GM21423 (cell line): Measurements from ENCODE around the gene ZMIZ1.

Experiments used
- ATAC-seq: cut with Tn5 transposase; IDR thresholded peaks from one replicate; pipeline ENCODE4 v1.9.1; 2021; ENCODE audit warnings: mild to moderate bottlenecking, moderate library complexity; ENCODE audit not compliant: unreplicated experiment

The ZMIZ1 gene

GRCh38 chr10:79237454-79238157 lies 168.8 kb downstream of the ZMIZ1 start:
- no peak for ATAC-seq

GRCh38 chr10:79238158-79238520 lies 169.4 kb downstream of the ZMIZ1 start:
- ATAC-seq: no peak

- ATAC-seq: no peak
These were observed 169.8 kb downstream of the ZMIZ1 start for GRCh38 chr10:79238606-79239005.

- ATAC-seq: no peak
These were observed 170.6 kb downstream of the ZMIZ1 start for GRCh38 chr10:79239275-79239779.

DNA sequence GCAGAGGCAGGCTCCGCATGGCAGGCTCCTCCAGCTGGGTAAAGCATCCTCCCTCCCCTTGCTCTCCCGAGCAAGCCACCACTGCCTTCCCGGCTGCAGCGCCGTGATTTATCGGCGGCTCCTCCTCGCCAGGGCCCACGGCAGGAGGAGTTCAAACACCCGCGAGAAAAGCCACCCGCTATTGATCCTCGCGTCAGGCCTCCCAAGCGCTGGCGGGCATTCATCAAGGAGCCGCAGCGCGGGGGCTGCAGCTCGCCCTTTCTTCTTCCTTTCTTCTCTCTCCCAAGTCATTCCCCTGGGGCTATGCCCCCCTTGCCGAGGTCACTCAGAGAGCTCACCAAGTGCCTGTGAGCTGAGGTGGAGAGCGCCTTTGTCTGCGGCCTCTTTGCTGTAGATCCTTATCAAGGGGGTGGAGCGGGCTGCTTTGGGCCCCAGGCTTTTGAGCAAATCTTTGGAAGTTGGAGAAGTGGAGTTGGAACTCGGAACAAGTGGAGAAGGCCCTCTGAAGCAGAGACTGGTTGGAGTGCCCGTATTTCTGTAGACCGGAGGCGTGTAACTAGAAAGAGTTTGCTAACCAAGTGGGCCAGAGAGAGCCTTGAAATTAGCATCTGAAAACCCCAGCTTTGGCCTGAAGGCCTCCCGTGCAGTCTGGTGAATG lies 171.3 kb downstream of the ZMIZ1 start:
- no peak for ATAC-seq

GRCh38 chr10:79241629-79241989 lies 172.8 kb downstream of the ZMIZ1 start:
- ATAC-seq: no peak

- peak; percentile 29 for ATAC-seq
These were observed 173.3 kb downstream of the ZMIZ1 start for GRCh38 chr10:79241990-79242619.

GRCh38 chr10:79242620-79243152 lies 173.9 kb downstream of the ZMIZ1 start:
- peak; percentile 25 for ATAC-seq

DNA sequence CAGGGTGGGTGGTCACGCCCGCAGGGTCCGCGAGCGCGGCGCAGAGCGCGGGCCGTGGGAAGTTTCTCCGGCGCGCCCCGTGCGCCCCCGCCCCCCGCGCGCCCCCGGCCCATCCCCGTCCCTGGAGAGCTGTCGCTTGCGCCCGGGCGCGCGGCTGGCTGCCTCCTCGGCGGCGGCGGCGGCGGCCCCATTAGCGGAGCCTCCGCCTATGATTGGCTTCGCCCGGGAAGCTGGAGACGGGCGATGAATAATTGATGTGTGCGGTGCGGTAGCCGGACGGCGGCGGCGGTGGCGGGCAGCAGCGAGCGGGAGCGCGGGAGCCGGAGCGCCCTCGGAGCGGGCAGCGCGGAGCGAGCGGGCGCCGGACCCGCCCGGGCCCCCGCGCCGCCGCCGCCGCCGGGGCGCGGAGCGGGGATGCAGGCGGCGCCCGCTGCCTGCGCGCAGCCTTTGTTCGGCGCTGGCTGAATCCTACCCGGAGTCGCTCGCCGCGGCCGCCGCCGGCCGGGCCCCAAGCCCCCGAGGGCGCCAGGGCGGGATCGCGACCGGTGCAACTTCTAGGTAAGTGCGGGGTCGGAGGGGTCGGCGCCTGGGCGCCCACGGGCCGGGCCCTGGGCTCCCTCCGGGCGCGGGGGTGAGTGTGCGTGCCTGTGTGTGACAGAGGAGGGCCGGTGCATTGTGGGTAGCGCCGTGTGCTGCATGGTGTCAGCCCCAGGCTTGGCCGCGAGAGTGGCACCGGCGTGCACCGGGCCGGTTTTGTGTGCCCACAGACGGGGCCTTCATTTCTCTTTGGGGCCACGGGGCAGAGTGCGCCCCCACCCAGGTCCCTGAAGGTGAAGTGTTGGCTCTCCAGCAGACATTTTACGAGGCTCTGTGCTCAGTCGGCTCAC lies 174.7 kb downstream of the ZMIZ1 start:
- ATAC-seq: peak; percentile 44

DNA sequence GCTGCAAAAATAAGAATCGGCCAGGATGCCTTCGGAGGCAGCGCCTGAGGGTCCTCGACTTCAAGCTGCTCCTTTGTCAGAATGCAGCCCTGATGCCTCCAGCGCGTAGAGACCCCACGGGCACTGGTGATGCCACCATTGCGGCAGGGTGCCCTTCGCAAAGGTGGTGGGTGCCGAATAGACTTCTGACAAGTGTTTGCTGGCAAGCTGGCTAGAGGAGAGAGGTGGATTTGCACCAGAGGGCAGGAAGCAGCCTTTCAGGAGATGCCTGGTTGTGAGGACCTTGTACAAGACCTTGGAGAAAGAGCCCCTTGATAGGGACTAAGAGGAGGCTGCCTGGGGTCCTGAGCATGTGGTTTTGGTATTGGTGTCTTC lies 175.3 kb downstream of the ZMIZ1 start:
- no peak for ATAC-seq

DNA sequence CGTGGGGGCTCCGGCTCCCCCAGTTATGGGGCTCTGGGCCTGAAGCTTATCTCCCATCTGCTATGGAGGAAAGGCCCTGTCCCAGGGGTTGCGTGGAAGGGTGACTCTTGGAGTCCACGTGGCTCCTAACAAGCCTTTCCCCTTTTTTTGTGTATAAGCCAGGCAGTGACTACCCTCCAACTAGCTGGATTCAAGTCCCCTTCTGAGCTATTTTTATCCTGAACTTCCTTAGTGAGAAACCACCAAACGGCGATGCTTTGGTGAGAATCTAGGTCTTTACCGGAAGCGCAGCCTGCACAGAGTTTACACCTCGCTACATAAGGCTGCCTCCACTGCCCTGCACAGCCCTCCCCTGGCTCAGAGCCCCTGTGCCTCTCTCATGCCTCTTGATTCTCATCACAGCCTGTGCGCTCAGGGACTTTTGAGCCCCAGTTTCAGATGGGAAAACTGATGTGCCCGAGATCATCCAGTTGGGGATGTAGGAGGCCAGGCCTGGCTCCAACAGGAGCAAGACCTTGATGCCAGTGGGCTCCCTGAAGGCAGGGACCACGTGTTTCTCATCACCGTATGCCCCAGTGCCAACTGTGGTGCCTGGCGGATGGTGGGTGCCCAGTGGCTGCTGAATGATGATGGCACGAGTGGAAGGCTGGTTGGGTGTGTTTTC lies 176.2 kb downstream of the ZMIZ1 start:
- ATAC-seq: peak; percentile 32

DNA sequence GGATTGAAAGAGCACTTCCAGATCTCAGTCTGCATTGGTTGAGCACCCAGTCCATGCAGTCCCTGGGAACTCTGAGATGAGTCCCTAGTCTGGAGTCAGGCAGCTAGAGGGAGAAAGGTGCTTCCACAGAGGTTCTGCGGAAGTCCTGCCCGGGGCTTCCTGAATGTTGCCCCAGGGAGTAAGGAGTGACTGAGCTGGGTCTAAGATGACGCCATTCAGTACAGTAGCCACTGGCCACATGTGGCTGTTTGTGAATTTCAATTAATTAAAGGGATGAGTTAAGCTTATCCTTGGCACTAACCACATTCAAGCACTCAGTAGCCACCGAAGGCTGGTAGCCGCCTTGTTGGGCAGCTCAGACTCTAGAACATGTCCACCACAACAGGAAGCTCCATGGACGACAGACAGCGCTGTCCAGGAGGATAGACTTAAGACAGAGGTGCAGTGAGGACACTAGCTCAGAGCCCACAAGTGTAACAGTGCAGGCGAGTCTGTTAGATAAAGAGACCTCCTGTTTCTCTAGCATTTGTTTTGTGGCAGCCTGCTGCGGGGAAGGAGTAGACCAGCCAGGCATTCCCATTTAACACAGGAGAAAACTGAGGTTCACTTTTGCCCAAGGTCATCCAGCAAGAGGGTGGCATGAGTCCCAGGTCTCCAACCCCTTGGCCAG lies 176.9 kb downstream of the ZMIZ1 start:
- ATAC-seq: no peak

GRCh38 chr10:79246209-79246581 lies 177.4 kb downstream of the ZMIZ1 start:
- ATAC-seq: no peak

DNA sequence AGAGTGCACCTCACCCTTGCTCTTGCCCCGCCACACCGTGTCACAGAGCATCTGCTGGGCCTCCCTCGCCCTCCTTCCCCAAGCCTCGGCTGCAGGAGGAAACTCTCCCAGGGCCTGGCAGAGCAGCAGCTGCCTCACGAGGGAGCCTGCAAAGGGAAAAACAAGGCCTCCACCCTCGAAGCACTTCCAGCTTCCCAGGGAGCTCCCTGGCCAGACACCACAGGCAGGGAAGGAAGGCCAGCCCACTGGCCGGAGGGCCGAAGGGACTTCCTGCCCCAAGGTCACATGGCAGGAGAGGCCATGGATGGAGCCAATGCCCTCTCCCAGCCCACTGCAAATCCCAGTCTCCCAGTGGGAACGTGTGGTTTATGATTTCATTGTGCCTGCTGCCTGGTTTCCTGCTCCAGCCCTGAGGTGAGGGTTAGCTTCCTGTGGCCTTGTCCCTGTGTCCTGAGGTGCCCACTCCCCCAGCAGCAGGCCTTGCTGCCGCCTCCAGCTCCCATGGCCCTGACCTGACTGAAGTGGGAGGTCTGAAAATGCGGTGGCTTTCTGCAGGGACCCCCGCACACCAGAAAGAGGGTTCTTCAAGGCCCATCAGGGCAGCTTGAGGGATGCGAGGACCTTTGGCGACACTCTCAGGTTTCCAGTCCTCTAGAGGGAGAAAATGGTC lies 178.0 kb downstream of the ZMIZ1 start:
- no peak for ATAC-seq

DNA sequence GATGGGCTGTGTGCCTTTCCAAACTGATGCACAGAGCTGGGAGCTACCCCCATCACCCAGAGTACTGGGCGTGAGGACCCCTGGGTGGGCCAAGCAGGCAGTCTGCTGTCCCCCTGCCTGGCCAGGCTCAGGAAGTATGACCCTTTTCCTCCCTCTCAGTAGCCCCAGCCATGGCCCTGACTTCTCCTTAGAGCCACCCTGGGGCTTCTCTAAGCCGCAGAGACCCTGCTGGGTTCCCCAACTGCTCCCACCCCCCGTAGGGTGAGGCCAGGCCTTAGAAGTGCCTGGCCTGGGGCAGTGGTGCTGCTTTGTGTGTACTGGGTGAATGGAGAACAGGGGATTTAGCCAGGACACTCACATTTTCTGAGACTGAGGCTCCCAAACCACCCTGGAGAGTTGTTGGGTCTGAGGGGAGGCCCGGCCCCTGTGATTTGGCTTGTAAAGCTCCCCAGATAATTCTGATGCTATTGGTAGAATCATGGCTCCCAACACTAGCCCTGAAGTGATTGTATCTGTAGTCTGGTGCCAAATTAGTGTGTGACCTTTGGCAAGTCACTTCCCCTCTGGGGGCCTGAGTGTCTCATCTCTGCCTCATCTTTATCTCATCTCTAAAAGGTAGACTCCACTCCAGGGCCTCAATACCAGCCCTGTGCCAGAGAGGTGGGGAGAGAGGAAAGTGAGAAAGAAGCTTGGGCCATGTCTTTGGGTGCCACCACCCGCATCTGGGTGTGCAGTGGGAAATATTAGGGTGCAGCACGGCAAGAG lies 178.8 kb downstream of the ZMIZ1 start:
- no peak for ATAC-seq

- no peak for ATAC-seq
These were observed 179.8 kb downstream of the ZMIZ1 start for GRCh38 chr10:79248341-79249185.

DNA sequence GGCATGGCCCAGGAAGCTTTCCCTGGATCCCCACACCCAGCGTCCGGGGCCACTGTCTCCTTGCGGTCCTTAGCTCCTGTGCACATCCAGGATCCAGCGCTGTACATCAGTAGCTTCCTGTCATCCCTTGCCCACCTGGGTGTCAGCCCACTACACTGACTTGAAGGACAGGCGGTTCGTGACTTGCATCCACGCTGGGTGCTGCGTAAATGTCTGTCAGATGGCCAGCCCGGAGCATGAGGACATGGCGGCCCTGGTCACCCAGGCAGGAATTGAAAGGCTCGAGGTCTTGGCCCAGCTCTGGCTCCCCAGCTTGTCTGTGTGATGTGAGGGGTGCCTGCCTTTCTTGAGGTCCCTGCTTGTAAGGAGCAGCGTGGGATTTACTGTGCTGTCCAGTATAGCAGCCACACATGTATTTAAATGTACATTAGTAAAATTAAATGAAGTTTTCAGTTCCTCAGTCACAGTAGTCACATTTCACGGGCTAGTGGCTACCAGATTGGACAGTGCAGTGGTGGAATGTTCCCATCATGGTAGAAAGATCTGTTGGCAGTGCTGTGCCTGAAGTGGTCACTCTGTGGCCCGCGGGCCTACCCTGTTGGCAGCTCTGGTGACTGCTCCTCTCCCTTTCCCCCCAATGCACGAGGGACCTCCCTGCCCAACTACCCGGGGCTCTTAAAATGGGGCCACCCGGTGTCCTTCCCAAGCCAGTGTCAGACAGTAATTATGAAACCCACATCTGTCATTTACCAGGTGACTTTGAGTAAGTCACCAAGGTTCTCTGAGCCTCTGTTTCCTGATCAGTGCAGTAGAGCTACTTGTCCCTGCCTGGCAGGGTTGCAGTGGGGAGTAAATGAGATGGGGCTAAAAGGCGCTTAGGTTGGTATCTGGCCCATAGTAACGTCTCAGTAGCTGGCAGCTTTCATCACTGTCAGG lies 180.7 kb downstream of the ZMIZ1 start:
- ATAC-seq: peak; percentile 64
